Fibroblast of skin of scalp (primary cell): ENCODE measurements around the gene DEPP1.

Source experiments
- DNase-seq: peaks from one replicate; pipeline ENCODE4 v3.0.0-alpha.2; 2013

DEPP1 gene

DNA sequence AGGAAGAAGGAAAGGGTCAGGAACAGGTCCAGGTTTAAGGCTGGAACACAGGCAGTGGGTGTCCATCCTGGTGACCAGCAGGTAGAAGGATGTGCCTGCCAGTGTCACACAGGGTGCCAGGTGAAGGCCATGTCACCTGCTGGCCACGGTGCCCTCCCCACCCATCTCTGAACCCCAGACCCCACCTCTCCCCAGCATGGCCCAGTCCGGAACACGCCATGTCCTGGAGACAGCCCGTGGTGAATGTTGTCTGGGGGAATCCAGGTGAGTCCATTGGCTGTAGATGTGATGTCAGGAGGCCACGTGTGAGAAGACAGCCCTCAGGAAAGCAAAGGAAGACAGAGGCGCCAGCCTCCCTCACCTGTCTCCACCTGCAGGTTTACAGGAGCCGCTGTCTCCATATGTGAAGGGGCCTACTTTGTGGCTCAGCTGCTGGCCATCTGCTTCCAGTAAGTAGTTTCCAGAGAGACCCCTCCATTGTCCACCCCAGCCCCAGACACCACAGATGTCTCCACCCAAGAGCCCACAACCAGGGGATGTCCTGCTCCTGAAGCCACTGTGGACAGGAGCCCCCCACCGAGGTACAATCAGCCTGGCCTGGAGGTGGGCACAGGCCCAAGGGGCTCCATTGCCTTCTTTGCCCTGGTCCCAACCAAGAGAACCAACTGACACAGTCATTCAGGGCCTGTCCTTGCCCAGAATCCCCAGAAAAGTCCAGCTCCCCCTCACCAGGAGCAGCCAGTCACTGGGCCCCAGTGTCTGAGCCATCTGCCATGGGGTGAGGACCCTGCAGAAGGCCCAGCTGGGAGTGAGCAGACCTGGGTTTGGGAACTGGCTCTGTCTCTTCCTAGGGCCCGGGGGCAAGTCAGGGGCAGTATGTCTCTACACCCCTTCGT lies 46.7 kb downstream of the DEPP1 start:
- DNase-seq: no peak

DNA sequence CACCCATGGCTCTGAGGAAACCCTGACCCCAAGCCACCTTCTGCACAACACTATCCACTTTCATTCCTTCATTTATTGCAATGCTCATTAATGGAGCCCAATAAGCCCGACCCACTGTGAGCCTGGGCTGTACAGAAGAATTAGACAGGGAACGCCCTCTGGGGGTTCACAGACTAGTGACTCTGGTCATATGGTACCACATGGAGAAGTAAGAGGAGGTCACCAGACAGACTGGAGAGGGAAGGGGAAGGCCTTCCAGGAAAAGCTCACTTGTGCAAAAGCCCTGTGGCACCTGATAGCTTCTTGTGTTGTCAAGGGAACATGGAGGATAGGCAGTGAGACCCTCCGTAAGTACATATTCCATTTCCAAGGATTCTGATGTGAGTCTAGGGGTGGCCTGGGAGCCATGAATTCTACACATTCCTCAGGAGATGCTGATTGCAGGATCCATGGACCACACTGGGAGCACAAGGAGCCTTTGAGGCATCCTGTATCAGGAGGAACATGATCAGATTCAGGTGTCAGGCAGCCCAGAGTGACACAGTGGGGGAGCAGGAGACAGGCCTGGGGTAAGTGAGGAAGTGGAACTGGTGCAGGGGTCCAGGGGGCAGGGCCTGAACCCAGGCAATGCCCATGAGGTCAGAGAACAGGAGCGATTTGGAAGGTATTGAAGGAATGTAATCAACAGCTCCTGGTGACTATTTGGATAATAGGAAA lies 47.5 kb downstream of the DEPP1 start:
- DNase-seq: no peak

DNA sequence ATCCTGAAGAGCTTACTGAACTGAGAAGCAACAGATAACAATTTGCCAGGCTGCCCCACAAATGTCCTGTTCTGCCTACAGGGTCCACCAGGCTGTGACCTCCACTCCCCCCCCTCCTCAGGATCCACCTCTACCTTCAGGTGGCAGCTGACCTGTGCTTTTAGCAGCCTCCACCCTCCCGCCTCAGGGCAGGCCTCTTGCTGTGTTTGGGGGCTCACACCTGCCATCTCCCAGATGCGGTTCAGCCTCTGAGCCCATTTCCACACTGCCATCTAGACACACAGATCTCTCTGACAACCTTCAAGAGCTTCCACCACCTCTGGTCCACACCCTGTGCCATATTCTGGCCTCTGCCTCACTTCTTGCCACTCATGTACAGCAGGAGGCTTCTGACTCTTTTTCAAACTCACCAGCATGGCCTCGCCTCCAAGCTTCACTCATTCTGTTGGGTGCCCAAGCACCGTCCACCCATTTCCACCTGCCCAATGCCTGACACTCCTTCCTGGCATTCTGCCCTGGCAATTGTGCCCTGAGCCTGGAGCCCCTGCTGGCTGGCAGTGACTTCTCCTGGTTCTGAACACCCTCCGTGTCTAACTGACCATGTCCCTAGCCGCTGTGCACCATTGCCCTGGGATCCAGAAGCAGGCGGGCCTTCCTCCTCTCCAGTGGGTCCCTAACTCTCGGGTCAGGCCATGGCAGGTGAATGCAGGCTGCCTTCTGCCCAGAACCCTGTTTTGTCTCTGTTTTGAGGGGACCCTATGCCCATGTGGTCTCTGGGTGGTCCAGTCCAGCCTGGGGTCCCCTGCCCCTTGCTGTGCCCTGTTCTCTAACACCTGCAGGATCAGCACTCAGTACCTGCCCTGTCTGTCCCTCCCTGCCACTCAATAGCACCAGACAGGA lies 49.0 kb downstream of the DEPP1 start:
- no peak for DNase-seq

DNA sequence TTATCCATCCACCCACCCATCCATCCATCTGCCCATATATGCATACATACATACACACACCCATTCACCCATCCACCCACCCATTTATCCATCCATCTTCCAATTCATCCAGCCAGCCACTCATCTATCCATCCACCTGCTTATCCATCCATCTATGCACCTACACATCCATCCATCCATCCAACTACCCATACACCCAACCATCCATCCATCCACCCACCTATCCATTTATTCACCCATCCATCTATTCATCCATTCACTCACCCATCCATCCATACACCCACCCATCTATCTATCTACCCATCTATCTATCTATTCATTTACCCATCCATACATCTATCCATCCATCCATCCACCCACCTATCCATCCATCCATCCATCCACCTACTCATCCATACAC lies 50.1 kb downstream of the DEPP1 start:
- no peak for DNase-seq

DNA sequence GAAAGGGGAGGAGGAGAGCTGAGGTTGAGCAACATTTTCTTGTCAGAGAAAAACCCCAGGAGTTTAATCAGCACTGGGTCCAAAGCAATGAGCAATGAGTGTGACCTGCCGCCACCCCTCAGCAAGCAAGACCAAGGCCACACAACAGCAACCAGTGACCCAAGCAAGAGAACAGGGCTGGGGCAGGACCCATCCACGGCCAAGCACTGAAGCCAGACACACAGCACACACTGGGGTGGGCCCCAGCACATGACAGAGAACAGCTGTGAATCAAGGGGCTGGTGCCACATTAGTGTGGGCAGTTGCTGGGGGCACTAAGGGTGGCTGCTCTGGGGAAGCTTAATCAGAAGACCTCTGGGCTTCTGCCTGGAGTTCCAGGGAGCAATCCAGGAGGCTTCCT lies 51.3 kb downstream of the DEPP1 start:
- DNase-seq: no peak

DNA sequence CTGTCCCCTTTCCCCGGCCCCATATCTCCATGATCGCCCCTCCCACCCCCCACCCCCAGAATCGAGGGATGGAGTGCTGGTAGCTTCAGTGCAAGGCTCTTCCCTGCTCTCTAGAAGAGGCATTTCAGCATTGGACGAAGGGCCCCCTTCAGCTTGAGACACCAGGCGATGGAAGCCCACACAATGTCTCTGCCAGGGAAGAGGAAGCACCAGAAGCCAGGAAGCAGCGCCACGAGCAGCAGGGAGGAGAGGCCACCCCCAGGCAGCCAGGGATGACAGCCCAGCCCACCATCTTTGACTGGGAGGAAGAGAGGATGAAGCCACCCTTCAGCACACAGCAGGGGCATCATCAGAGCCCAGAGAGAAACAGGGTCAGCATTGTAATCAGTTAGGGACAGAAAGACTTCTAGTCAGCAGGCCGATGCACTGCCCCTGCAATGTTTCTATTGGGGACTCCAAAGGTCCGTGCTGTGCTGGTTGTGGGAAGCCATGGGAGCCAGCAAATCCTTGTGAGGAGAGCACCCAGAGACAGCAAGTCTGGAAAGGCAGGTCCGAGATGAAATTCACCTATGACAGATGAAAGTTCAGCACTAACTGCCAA lies 51.8 kb downstream of the DEPP1 start:
- no peak for DNase-seq
